Neural cell (in vitro differentiated cells): ENCODE results near the gene SLC2A2. TPM values are rescaled to one million over a fixed set of nuclear protein-coding genes. Genes with fewer than 3 reads are reported as not detected.

Experiments
- H2AFZ ChIP-seq: fragments of 200-600, 300-800 bp; sonication (generic), shearing (Covaris generic); 2 replicates; pipeline ENCODE4 v1.6.0; 2014; ENCODE audit warnings: low read depth, mild to moderate bottlenecking, antibody characterized with exemption, low read length, moderate library complexity
- H3F3A ChIP-seq: fragments of 200-600 bp; shearing (Covaris generic); 2 replicates; pipeline ENCODE4 v1.6.1; 2016; ENCODE audit warnings: mild to moderate bottlenecking, moderate library complexity, mixed read lengths, antibody characterized with exemption, low read length; ENCODE audit not compliant: insufficient read depth, poor library complexity, severe bottlenecking
- H3K27ac ChIP-seq: fragments of 200-600, 300-800 bp; sonication (generic), shearing (Covaris generic); 2 replicates; pipeline ENCODE4 v1.5.1; 2014; ENCODE audit warnings: mild to moderate bottlenecking, low read length, moderate library complexity
- H3K27me3 ChIP-seq: fragments of 300-800, 200-600 bp; sonication (generic), shearing (Covaris generic); 2 replicates; pipeline ENCODE4 v1.6.0; 2014; ENCODE audit warnings: mild to moderate bottlenecking, low read depth, low read length, moderate library complexity; ENCODE audit not compliant: insufficient read depth
- H3K36me3 ChIP-seq: fragments of 300-800, 200-600 bp; sonication (generic), shearing (Covaris generic); 2 replicates; pipeline ENCODE4 v1.5.1; 2014; ENCODE audit warnings: mild to moderate bottlenecking, antibody characterized with exemption, low read length, moderate library complexity; ENCODE audit not compliant: insufficient read depth
- H3K4me2 ChIP-seq: fragments of 300-800, 200-600 bp; sonication (generic), shearing (Covaris generic); 2 replicates; pipeline ENCODE4 v1.6.0; 2014; ENCODE audit warnings: mild to moderate bottlenecking, low read length
- H3K4me3 ChIP-seq: fragments of 300-800, 200-600 bp; sonication (generic), shearing (Covaris generic); 2 replicates; pipeline ENCODE4 v1.5.1; 2014; ENCODE audit warnings: mild to moderate bottlenecking, low read length, moderate library complexity
- H3K79me2 ChIP-seq: fragments of 200-600 bp; shearing (Covaris generic); replicated peaks from 2 replicates; pipeline ENCODE4 v1.6.0; 2014; ENCODE audit warnings: mild to moderate bottlenecking, low read length, moderate library complexity; ENCODE audit not compliant: insufficient read depth
- H3K9ac ChIP-seq: fragments of 300-800, 200-600 bp; sonication (generic), shearing (Covaris generic); 2 replicates; pipeline ENCODE4 v1.6.1; 2016; ENCODE audit warnings: mild to moderate bottlenecking, low read length, mixed read lengths
- H3K9me2 ChIP-seq: fragments of 200-600 bp; shearing (Covaris generic); 2 replicates; pipeline ENCODE4 v1.6.1; 2016; ENCODE audit warnings: mild to moderate bottlenecking, low read length, mixed read lengths; ENCODE audit not compliant: insufficient read depth
- H3K9me3 ChIP-seq: fragments of 200-600, 300-800 bp; sonication (generic), shearing (Covaris generic); 2 replicates; pipeline ENCODE4 v1.6.1; 2016; ENCODE audit warnings: mild to moderate bottlenecking, mixed run types, low read length, moderate library complexity, mixed read lengths
- H4K20me1 ChIP-seq: fragments of 200-600 bp; shearing (Covaris generic); 2 replicates; pipeline ENCODE4 v1.6.1; 2016; ENCODE audit warnings: mild to moderate bottlenecking, mixed run types; ENCODE audit not compliant: insufficient read depth
- EP300 ChIP-seq: fragments of 450-650 bp; conservative IDR thresholded peaks from 2 replicates; pipeline ENCODE4 v1.6.1; 2014; ENCODE audit warnings: antibody characterized with exemption, mild to moderate bottlenecking, moderate library complexity; ENCODE audit not compliant: poor library complexity, severe bottlenecking
- EZH2 ChIP-seq: fragments of 200-600, 300-800 bp; shearing (Covaris generic), sonication (generic); IDR thresholded peaks from 2 replicates; pipeline ENCODE4 v1.6.1; 2014; ENCODE audit warnings: antibody characterized with exemption, low read length, borderline replicate concordance, mild to moderate bottlenecking; ENCODE audit not compliant: insufficient read depth, poor library complexity, severe bottlenecking
- MXI1 ChIP-seq: fragments of 450-650 bp; conservative IDR thresholded peaks from 2 replicates; pipeline ENCODE4 v1.6.1; 2014; ENCODE audit warnings: antibody characterized with exemption, mild to moderate bottlenecking; ENCODE audit not compliant: poor library complexity, severe bottlenecking
- POLR2AphosphoS5 ChIP-seq: IDR thresholded peaks from 2 replicates; pipeline ENCODE4 v1.6.1; 2012
- RAD21 ChIP-seq: fragments of 450-650 bp; conservative IDR thresholded peaks from 2 replicates; pipeline ENCODE4 v1.6.1; 2014; ENCODE audit warnings: antibody characterized with exemption, mild to moderate bottlenecking, moderate library complexity
- SMC3 ChIP-seq: fragments of 450-650 bp; conservative IDR thresholded peaks from 2 replicates; pipeline ENCODE4 v1.6.1; 2014; ENCODE audit warnings: antibody characterized with exemption, mild to moderate bottlenecking, moderate library complexity; ENCODE audit not compliant: poor library complexity
- TAF1 ChIP-seq: IDR thresholded peaks from 2 replicates; pipeline ENCODE4 v1.6.1; 2012; ENCODE audit warnings: low read depth
- polyA plus RNA-seq: library from polyadenylated mRNA; depleted of rRNA; stranded (reverse); fragments of >200 nt; gene quantifications from 2 replicates; pipeline ENCODE4 v1.2.3, GENCODE V29; 2014
- TF ChIP-seq, protein P1 (sequence below): fragments of 450-650 bp; IDR thresholded peaks from 2 replicates; pipeline ENCODE4 v1.5.1; 2014; ENCODE audit warnings: antibody characterized with exemption, mild to moderate bottlenecking, moderate library complexity; ENCODE audit not compliant: poor library complexity, severe bottlenecking
- TF ChIP-seq, protein P2 (sequence below): IDR thresholded peaks from 2 replicates; pipeline ENCODE4 v1.6.1; 2012; ENCODE audit warnings: borderline replicate concordance

SLC2A2 gene
- polyA plus RNA-seq, 1 donor from 2014 or later: not detected

DNA sequence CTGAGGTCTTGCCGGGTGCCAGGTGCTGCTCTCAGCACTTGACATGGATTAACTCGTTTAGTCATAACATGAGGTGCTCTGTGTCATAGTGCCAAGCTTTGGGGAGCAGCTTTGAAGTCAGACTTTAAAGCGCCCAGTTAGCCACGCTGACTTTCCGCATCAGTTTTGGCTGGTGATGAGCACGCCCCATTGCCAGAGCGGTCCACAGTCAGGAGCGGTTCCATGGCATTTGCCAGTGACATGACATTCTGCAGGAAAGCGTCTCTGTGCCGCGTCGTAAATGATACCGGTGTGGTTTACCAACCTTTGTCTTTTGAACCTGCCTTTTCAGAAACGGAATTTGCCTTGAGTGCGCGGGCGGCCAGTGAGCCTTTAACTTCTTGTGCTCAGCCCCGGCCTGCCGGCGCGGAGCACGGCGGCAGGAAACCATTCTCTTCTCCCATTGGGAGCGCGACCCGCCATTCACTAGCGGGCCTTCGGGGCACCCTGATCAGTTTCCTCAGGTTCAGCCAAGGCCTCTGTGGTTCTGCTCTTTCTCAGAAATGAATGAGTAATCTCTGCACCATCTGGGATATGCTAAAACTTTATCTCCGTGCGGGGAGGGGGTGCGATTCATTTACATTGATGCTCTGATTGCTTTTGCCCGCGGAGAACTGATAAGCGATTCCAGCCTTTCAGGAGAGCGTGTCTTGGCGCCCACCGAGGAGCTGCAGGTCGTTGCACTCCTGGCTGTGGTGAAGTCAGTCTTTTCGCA is 1.7 kb upstream of the SLC2A2 start:
- Histone ChIP-seq H3K9me3 (no peaks in the 10 kb centered on the region), H3K9me2 (no peaks in the 10 kb centered on the region), H3K4me3 (peak overlapping the region; percentile 52), H3K79me2 (no peaks in the 10 kb centered on the region), H3K9ac (no peak overlapping the region), H3K4me2 (no peak overlapping the region), H3K27me3 (peaks cover 23% of the 10 kb centered on the region), H3K36me3 (no peaks in the 10 kb centered on the region), H3K27ac (no peak overlapping the region), H2AFZ (no peak overlapping the region), H3F3A (no peaks in the 10 kb centered on the region), H4K20me1 (no peaks in the 10 kb centered on the region)
- TF ChIP-seq, protein P1, sequence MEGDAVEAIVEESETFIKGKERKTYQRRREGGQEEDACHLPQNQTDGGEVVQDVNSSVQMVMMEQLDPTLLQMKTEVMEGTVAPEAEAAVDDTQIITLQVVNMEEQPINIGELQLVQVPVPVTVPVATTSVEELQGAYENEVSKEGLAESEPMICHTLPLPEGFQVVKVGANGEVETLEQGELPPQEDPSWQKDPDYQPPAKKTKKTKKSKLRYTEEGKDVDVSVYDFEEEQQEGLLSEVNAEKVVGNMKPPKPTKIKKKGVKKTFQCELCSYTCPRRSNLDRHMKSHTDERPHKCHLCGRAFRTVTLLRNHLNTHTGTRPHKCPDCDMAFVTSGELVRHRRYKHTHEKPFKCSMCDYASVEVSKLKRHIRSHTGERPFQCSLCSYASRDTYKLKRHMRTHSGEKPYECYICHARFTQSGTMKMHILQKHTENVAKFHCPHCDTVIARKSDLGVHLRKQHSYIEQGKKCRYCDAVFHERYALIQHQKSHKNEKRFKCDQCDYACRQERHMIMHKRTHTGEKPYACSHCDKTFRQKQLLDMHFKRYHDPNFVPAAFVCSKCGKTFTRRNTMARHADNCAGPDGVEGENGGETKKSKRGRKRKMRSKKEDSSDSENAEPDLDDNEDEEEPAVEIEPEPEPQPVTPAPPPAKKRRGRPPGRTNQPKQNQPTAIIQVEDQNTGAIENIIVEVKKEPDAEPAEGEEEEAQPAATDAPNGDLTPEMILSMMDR: no peak
- TF ChIP-seq, protein P2, sequence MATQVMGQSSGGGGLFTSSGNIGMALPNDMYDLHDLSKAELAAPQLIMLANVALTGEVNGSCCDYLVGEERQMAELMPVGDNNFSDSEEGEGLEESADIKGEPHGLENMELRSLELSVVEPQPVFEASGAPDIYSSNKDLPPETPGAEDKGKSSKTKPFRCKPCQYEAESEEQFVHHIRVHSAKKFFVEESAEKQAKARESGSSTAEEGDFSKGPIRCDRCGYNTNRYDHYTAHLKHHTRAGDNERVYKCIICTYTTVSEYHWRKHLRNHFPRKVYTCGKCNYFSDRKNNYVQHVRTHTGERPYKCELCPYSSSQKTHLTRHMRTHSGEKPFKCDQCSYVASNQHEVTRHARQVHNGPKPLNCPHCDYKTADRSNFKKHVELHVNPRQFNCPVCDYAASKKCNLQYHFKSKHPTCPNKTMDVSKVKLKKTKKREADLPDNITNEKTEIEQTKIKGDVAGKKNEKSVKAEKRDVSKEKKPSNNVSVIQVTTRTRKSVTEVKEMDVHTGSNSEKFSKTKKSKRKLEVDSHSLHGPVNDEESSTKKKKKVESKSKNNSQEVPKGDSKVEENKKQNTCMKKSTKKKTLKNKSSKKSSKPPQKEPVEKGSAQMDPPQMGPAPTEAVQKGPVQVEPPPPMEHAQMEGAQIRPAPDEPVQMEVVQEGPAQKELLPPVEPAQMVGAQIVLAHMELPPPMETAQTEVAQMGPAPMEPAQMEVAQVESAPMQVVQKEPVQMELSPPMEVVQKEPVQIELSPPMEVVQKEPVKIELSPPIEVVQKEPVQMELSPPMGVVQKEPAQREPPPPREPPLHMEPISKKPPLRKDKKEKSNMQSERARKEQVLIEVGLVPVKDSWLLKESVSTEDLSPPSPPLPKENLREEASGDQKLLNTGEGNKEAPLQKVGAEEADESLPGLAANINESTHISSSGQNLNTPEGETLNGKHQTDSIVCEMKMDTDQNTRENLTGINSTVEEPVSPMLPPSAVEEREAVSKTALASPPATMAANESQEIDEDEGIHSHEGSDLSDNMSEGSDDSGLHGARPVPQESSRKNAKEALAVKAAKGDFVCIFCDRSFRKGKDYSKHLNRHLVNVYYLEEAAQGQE: no peak
- TF ChIP-seq TAF1: no peak
- TF ChIP-seq RAD21: no peak
- TF ChIP-seq EP300: no peak
- TF ChIP-seq EZH2: no peak
- TF ChIP-seq SMC3: no peak
- TF ChIP-seq MXI1: no peak
- no peak for TF ChIP-seq POLR2AphosphoS5

DNA sequence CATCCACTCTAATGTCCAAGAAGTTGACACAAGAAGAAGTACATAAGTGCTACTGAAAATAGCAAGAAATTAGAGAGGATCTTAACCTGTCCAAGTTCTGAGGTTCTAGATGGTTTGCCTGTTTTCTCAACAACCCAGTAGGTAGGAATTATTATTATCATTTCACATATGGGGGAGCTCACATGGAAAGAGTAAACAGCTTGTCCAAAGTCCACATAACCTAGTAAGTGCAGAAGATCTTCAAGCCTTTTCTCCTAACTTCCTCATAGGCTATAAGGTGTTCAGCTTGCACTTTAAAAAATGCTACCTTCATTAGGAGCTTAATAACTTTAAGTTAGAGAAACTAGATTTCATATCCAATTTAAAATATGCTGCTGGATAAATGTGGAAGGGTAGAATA is 3.0 kb downstream of the SLC2A2 start:
- no peak overlapping the region for H2AFZ ChIP-seq
- no peaks in the 10 kb centered on the region for H4K20me1 ChIP-seq
- no peaks in the 10 kb centered on the region for H3K9me3 ChIP-seq
- no peak overlapping the region for H3K27ac ChIP-seq
- no peak overlapping the region for H3K4me2 ChIP-seq
- no peak overlapping the region for H3K9ac ChIP-seq
- no peaks in the 10 kb centered on the region for H3K9me2 ChIP-seq
- H3K36me3 ChIP-seq: no peaks in the 10 kb centered on the region
- no peak overlapping the region for H3K4me3 ChIP-seq
- H3K27me3 ChIP-seq: peaks cover 13% of the 10 kb centered on the region
- no peaks in the 10 kb centered on the region for H3F3A ChIP-seq
- H3K79me2 ChIP-seq: no peaks in the 10 kb centered on the region
- no peak for TF ChIP-seq POLR2AphosphoS5
- TF ChIP-seq, protein P1: no peak
